Activated CD4-positive, alpha-beta T cell treated with anti-CD3 and anti-CD28 coated beads, Interleukin-10, Interleukin-2, amounts not matched to agents 100 ng/mL and 50 ng/mL, durations not matched to agents 16 hours and 8 hours (primary cell): ENCODE measurements around the gene TAF12.
"Not testable (repeated sequence)": the region's sequence is repeated elsewhere in the genome, so short reads cannot be mapped to it uniquely, and the experiment has no call there.

Source experiments
- DNase-seq: peaks from one replicate; pipeline ENCODE4 v3.0.0-alpha.2; 2020

The TAF12 gene, protein sequence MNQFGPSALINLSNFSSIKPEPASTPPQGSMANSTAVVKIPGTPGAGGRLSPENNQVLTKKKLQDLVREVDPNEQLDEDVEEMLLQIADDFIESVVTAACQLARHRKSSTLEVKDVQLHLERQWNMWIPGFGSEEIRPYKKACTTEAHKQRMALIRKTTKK

GRCh38 chr1:28642847-28643635 is at the start of gene TAF12:
TSS of gene TAF12 (minus strand) at chr1:28643067. CDS start at chr1:28622081, 20,986 bp downstream.
- peak; percentile 97 for DNase-seq

DNA sequence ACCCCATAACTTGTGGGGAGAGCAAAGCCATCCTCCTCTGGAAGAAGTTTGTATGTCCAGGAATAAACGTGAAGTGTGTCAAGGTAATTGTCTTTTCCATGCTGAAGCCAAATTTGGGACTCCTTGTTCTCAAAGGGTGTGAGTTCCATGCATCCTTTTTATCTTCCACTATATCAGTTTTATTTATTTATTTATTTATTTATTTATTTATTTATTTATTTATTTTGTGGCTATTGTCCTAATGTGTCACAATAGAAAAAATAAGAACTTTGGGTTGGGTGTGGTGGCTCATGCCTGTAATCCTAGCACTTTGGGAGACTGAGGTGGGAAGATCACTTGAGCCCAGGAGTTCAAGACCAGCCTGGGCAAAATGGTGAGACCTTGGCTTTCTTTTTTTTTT is 48.8 kb upstream of the TAF12 start:
- DNase-seq = not testable (repeated sequence)

- DNase-seq = no peak
Observed at GRCh38 chr1:28684937-28685336, 42.1 kb upstream of the TAF12 start.

DNA sequence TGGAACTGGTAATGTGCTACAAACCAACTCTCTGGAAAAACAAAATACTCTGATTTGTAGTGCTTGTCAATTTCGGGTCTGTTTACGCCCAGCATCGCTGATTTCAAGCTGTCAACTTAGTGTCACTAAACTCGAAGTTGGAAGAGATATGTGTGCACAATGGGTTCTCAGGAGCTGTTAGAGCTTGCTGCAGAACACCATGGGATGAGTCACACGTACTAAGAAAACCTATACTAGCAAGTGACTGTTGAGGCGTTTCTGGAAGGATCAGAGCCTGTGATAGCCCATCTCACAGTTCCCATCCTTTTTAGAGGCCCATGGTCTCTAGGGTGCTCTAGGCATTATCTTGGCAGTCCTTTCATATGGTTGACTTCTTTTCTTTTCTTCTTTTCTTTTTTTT is 40.0 kb upstream of the TAF12 start:
- peak; percentile 27 for DNase-seq

DNA sequence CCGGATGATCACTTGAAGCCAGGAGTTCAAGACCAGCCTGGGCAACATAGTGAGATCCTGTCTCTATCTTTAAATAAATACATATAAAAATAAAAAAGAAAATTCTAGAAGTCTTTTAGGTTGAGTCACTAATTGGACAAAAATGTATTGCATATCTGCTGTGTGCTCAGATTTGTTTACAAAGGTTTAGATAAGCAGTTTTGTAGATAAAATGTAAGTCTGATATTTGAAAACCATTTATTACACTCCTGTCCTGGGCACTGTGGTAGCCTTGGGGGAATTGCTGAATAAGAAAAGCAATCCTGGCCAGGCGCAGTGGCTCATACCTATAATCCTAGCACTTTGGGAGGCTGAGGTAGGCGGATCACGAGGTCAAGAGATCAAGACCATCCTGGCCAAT is 37.3 kb upstream of the TAF12 start:
- no peak for DNase-seq

DNA sequence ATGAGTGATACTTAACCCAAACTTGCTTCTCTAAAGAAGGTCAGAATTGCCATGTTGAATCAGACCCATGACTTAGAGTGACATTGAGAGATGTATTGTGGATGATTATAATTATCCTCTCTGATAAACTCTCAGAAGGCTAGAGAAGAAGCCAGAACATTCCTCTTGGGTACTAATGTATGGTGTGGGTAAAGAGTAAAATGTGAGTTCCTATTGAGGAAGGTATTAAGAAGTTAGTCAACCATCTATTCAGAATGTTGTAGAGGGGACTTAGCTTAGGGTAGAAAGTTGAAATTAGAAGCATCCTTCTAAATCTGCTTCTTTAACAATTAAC is 33.0 kb upstream of the TAF12 start:
- no peak for DNase-seq

- DNase-seq = not testable (repeated sequence)
Observed at GRCh38 chr1:28672971-28673370, 30.1 kb upstream of the TAF12 start.

DNA sequence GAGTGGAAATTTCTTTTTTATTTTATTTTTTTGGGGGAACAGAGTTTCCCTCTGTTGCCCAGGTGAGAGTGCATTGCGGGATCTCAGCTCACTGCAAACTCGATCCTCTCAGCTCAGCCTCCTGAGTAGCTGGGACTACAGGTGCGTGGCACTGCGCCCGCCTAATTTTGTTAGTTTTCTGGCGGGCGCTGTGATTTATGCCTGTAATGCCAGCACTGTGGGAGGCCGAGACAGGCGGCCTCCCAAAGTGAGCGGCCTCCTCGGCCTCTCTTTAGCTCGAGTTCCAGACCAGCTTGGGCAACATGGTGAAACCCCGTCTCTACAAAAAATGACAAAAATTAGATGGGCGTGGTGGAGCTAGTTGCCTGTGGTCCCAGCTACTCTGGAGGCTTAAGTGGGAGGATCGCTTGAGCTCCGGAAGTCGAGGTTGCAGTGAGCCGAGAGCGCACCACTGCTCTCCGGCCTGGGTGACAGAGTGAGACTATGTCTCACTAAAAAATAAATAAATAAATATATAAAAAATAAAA is 28.4 kb upstream of the TAF12 start:
- no peak for DNase-seq

DNA sequence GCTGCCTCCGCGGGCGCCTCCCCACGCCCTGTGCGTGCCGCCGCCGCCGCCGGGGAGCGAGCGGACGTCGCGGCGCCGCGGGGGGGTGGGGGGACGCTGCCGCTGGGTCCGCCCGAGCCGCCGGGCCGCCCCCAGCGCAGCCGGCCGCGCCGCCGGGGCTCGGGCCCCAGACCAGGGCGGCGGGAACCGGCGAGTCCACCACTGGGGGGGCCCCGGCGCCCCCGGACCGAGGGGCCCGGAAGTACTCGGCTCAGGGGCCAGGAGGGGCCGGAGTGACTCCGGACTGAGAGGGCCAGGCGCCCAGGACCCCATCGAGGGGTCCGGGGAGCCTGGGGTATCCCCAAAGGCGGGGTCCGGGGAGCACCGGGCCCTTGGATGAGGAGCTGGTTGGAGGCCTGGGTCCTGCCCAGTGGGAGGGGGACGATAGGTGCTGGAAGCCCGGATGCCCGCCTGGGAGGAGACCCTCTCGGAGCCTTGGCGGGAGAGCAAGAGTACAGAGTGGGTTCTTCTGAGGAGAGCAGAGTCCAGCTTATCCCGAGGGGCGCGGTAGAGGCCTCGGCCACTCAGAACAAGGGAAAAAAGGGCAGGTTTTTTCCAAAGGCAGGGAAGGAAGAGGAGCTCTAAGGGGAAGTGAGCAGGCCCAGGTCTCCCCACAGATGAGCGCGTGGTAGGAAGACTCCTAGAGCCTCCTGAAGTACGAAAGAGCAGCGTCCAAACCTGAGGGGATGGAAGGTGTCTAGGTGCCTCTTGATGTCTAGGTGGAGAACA is 26.3 kb upstream of the TAF12 start:
- DNase-seq = peak; percentile 53

DNA sequence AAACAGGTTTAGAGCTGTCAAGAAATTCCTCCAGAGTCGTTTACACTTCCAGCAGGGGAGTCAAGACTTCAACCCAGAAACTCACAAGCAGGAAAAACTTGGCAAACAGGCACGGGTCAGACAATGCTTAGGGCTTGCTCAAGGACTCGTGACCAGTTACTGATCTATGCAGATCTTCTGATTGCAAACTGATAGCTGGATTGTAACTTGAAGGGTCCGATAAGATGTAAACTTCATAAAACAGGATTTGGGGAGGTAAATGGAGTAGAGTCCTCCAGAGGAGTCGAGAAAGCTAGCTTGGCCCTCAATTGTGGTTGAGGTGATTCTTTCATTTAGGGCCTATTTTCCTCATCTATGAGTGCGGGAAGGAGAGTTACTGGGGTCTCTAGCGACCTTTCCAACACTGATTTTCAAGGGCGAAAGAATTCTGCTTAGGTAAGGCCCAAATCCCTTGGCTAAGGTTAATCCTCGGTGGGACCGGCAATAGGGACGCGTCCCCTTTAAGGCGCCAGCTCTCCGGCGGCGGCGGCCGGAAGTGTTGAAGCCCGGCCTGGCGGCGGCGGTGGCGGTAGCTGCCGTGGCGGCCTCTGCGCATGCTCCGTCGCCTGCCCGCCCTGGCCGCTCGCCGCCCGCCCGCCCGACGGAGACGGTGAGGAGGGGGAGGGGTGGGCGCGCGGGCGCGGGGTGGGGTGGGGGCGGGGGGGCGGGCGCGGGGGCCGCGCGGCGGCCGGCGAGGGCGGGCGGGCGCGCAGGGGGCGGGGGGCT is 25.5 kb upstream of the TAF12 start, which contains the start of gene GMEB1:
Gene GMEB1, plus strand, starts transcription at position 594 of the 765 bp plus-strand sequence. CDS start 14,829 bp downstream, outside the sequence.
- DNase-seq = peak; percentile 94

DNA sequence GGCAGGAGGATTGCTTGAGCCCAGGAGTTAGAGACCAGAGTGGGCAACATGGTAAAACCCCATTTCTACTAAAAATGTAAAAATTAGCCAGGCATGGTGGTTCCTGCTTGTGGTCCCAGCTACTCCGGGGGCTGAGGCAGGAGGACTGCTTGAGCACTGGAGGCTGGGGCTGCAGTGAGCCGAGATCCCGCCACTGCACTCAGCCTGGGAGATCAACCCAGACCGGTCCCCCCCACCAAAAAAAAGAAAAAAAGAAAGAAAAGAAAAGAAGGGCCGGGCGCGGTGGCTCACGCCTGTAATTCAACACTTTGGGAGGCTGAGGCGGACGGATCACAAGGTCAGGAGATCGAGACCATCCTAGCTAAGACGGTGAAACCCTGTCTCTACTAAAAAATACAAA is 23.9 kb upstream of the TAF12 start:
- no peak for DNase-seq

DNA sequence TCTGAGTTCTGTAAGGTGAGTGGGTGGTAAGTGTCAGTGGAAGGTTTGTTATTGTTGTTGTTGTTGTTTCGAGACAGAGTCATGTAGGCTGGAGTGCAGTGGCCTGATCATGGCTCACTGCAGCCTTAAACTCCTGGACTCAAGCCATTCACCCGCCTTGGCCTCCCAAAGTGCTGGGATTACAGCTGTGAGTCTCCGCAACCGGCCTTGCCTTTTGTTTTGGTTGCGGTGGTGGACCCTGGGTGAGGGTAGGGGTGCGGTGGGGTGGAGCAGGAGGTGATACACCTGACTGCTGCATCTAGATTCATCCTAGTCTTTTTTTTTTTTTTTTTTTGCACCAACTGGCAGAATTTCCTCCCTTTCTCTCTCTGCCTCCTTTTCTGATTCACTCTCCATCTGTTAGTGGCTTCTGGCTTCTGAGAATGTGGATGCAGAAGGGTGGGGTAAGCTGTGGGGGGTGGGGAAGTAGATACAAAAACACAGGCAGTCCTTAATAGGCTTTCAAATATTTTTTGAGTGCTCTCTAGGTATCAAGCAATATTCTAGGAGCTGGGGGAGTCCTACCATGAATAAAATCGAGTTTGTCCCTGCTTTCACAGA is 21.1 kb upstream of the TAF12 start:
- DNase-seq = no peak

DNA sequence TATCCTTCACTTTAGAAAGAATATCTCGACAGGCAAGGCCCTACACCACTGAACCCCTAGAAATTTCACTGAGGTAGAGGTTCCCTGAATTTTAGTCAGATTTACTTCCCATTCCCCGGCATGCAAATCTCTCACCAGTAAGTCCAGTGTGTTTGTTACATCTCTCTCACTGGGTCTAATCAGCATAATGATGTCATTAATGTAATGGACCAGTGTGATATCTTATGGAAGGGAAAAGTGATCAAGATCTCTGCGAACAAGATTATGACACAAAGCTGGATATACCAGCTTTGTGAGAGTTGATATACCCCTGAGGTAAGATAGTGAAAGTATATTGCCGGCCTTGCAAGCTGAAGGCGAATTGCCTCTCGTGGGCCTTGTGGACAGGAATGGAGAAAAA is 13.5 kb upstream of the TAF12 start:
- DNase-seq = no peak

DNA sequence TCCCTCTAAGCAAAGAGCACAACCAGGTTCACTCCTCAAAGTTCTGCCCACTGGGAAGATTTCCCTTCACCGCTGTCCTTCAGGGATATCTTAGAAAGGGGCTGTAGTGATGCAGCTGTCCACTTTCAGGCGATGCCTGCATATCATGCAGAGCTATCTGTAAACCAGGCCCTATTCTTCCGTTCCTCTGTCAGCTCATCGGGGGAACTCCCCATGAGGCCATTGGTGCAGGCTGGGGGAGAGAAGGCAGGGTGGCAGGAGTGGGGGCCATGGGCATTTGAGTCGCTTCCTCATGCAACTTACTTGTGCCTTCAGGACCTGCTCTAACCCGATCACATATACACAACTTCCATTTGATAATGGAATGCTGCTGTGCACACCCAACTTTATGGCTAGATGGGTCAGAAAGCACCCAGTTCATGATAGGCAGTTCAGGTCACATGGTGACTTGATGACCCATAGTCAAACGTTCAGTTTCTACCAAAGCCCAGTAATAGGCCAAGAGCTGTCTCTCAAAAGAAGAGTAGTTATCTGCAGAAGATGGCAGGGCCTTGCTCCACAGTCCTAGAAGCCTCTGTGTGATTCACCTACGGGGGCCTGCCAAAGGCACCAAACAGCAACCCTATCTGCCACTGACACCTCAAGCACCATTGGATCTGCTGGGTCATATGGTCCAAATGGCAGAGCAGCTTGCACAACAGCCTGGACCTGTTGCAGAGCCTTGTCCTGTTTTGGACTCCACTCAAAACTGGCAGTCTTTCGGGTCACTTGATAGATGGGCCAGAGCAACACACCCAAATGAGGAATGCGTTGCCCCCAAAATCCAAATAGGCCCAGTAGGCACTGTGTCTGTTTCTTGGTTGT is 12.8 kb upstream of the TAF12 start:
- DNase-seq = not testable (repeated sequence)

DNA sequence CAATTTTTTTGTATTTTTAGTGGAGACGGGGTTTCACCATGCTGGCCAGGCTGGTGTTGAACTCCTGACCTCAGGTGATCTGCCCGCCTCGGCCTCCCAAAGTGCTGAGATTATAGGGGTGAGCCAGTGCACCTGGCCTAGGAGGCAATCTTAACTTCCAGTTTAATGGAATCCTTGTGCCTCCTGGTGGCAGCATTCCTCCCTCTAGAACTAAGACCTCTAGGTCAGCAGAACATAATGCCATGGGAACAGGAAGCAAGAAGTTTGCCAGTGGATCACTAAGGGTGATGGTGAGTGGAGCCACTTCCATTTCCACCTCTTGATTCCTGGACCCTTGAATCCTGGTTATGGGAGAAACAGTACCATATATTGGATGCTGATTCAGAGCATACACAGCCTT is 11.0 kb upstream of the TAF12 start:
- DNase-seq = not testable (repeated sequence)

GRCh38 chr1:28653063-28653462 is 10.2 kb upstream of the TAF12 start:
- DNase-seq = not testable (repeated sequence)

DNA sequence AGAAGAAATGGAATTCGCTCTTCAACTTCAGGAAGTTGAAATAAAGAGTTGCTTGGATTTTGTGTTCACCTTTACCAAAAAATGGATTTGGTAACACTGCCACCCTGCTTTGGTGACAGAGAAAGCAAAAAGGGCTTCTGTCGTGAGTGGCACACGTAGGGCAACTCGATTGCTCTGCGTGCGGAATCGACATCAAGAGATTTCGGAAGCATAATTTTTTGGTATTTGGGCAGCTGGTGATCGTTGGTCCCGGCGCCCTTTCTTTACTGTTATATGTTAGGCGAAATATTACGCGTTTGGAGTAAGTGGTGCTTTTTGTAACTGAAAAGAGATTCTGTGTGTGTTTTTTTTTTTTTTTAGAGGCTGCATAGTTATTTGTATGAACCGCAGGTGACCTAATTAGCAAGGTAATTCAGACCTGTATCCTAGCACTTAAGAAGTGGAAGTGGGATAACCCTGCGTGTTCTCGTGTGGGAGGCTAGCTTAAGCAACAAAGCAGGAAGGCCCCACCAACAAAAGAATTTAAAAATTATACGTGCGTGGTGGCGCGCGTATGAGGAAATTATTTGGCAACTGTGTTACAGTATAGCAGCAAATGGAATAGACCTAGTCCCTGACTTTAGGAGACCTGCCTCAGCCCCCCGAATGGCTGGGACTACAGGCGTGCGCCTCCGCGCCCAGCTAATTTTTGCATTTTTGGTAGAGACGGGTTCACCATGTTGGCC is 5.8 kb upstream of the TAF12 start, which contains the start of gene RNU11:
Gene RNU11, plus strand, starts transcription at position 127 of the 725 bp plus-strand sequence.
- peak; percentile 96 for DNase-seq

- peak; percentile 96 for DNase-seq
Observed at GRCh38 chr1:28648008-28648473, 5.2 kb upstream of the TAF12 start.

DNA sequence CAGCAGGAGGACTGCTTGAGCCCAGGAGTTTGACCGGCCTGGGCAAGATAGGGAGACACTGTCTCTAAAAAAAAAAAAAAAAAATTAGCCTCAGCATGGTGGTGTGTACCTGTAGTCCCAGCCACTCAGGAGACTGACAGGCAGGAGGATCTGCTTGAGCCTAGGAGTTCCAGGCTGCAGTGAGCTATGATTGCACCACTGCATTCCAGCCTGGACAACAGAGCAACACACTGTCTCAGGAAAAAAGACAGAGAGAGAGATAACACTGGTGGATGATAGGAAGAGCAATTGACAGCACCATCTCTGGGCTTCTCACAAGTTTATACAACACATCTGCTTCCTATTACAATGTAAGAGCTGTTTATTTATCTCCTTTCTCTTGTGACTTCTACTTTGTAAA is 3.2 kb upstream of the TAF12 start:
- no peak for DNase-seq

GRCh38 chr1:28645406-28645805 is 2.5 kb upstream of the TAF12 start:
- not testable (repeated sequence) for DNase-seq
